IMR-90 (cell line): ENCODE results near the gene TRAPPC8.

Experiments
- MAFK ChIP-seq: IDR thresholded peaks from 2 replicates; pipeline ENCODE4 v1.6.1; 2012; ENCODE audit warnings: low read depth, low read length, improper control_type of control experiment
- MAZ ChIP-seq: IDR thresholded peaks from 2 replicates; pipeline ENCODE4 v1.6.1; 2012; ENCODE audit warnings: low read depth, mild to moderate bottlenecking, low read length, improper control_type of control experiment, moderate library complexity, borderline replicate concordance
- MXI1 ChIP-seq: IDR thresholded peaks from 2 replicates; pipeline ENCODE4 v1.6.1; 2012; ENCODE audit warnings: low read depth, mild to moderate bottlenecking, low read length, moderate library complexity, borderline replicate concordance
- POLR2A ChIP-seq: IDR thresholded peaks from 2 replicates; pipeline ENCODE4 v1.6.1; 2012; ENCODE audit warnings: mild to moderate bottlenecking, low read depth, low read length
- RFX5 ChIP-seq: IDR thresholded peaks from 2 replicates; pipeline ENCODE4 v1.8.0; 2012; ENCODE audit warnings: low read depth, mild to moderate bottlenecking, low read length, moderate library complexity
- TF ChIP-seq, protein P1 (sequence below): conservative IDR thresholded peaks from 2 replicates; pipeline ENCODE4 v1.5.1; 2012; ENCODE audit warnings: mild to moderate bottlenecking, low read depth, low read length, improper control_type of control experiment
- TF ChIP-seq, protein P2 (sequence below): fragments of 150-350 bp; IDR thresholded peaks from 2 replicates; pipeline ENCODE4 v1.6.1; 2016; ENCODE audit warnings: low read depth, mild to moderate bottlenecking, low read length, moderate library complexity, borderline replicate concordance

DNA sequence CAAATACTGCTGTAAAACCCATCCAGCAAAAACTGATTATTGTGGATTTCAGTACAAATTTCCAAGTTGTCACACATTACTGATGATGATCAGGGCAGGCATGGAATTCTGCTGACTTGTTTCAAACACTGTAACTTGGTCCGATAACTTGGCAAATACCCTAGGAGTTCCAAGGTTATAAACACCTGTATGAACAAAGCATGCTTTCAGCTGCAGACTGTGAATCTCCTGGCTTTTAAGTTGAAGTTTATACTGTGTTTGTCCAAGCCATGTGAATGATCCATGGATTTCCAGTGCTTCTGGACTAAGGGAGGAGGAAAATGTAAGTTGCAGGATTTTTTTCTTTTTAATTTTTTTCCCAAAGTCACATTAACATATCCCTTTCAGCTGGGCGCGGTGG is 112.2 kb downstream of the TRAPPC8 start:
- TF ChIP-seq MAZ = no peak
- TF ChIP-seq, protein P1, sequence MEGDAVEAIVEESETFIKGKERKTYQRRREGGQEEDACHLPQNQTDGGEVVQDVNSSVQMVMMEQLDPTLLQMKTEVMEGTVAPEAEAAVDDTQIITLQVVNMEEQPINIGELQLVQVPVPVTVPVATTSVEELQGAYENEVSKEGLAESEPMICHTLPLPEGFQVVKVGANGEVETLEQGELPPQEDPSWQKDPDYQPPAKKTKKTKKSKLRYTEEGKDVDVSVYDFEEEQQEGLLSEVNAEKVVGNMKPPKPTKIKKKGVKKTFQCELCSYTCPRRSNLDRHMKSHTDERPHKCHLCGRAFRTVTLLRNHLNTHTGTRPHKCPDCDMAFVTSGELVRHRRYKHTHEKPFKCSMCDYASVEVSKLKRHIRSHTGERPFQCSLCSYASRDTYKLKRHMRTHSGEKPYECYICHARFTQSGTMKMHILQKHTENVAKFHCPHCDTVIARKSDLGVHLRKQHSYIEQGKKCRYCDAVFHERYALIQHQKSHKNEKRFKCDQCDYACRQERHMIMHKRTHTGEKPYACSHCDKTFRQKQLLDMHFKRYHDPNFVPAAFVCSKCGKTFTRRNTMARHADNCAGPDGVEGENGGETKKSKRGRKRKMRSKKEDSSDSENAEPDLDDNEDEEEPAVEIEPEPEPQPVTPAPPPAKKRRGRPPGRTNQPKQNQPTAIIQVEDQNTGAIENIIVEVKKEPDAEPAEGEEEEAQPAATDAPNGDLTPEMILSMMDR = no peak
- no peak for TF ChIP-seq POLR2A
- TF ChIP-seq MXI1 = no peak
- no peak for TF ChIP-seq RFX5
- TF ChIP-seq MAFK = no peak
- TF ChIP-seq, protein P2, sequence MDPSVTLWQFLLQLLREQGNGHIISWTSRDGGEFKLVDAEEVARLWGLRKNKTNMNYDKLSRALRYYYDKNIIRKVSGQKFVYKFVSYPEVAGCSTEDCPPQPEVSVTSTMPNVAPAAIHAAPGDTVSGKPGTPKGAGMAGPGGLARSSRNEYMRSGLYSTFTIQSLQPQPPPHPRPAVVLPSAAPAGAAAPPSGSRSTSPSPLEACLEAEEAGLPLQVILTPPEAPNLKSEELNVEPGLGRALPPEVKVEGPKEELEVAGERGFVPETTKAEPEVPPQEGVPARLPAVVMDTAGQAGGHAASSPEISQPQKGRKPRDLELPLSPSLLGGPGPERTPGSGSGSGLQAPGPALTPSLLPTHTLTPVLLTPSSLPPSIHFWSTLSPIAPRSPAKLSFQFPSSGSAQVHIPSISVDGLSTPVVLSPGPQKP = no peak
